VCaP (cell line): ENCODE results near the gene ATF6B.

Experiments
- H3K27ac ChIP-seq: fragments of 450-650 bp; 2 replicates; pipeline ENCODE4 v1.5.1; 2017
- TF ChIP-seq, protein P1 (sequence below): fragments of 450-650 bp; conservative IDR thresholded peaks from 2 replicates; pipeline ENCODE4 v1.5.1; 2017; ENCODE audit warnings: mild to moderate bottlenecking, moderate library complexity

Gene ATF6B

DNA sequence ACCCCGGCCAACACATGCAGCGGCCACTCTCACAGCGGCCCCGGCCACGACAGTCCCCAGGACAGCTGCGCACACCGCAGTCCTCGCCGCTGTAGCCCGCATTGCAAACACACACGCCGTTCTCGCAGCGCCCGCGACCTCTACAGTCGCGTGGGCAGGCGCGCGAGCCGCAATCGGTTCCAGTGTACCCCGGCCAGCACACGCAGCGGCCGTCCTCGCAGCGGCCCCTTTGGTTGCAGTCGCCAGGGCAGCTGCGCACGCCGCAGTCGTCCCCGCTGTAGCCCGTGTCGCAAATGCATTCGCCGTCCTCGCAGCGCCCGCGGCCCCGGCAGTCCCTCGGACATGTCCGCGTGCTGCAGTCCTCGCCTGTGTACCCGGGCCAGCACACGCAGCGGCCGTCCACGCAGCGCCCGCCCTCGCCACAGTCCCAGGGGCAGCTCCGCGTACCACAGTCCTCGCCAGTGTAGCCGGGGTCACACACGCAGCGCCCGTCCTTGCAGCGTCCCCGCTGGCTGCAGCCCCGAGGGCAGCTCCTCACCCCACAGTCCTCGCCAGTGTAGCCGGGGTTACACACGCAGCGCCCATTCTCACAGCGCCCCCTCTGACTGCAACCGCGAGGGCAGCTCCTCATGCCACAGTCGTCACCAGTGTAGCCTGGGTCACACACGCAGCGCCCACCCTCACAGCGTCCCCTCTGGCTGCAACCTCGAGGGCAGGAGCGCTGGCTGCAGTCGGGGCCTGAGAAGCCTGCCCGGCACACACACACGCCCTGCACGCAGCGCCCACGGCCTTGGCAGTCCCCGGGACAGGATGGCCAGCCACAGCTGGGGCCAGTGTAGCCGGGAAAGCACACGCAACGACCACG is 31.4 kb downstream of the ATF6B start:
- TF ChIP-seq, protein P1, sequence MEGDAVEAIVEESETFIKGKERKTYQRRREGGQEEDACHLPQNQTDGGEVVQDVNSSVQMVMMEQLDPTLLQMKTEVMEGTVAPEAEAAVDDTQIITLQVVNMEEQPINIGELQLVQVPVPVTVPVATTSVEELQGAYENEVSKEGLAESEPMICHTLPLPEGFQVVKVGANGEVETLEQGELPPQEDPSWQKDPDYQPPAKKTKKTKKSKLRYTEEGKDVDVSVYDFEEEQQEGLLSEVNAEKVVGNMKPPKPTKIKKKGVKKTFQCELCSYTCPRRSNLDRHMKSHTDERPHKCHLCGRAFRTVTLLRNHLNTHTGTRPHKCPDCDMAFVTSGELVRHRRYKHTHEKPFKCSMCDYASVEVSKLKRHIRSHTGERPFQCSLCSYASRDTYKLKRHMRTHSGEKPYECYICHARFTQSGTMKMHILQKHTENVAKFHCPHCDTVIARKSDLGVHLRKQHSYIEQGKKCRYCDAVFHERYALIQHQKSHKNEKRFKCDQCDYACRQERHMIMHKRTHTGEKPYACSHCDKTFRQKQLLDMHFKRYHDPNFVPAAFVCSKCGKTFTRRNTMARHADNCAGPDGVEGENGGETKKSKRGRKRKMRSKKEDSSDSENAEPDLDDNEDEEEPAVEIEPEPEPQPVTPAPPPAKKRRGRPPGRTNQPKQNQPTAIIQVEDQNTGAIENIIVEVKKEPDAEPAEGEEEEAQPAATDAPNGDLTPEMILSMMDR = peak; percentile 35

DNA sequence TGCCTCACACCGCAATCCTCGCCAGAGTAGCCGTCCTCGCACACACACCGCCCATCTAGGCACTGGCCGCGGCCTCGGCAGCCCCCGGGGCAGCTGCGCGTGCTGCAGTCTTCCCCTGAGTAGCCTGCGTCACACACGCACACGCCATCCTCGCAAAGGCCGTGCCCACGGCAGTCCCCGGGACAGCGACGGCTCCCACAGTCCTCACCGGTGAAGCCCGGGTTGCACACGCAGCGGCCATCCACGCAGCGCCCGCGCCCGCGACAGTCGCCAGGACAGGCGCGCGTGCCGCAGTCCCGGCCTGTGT is 32.0 kb downstream of the ATF6B start:
- H3K27ac ChIP-seq = no peak overlapping the region
- TF ChIP-seq, protein P1 = no peak

More for the DNA sequence above, 31.4 kb downstream of the ATF6B start:
- no peak overlapping the region for H3K27ac ChIP-seq

DNA sequence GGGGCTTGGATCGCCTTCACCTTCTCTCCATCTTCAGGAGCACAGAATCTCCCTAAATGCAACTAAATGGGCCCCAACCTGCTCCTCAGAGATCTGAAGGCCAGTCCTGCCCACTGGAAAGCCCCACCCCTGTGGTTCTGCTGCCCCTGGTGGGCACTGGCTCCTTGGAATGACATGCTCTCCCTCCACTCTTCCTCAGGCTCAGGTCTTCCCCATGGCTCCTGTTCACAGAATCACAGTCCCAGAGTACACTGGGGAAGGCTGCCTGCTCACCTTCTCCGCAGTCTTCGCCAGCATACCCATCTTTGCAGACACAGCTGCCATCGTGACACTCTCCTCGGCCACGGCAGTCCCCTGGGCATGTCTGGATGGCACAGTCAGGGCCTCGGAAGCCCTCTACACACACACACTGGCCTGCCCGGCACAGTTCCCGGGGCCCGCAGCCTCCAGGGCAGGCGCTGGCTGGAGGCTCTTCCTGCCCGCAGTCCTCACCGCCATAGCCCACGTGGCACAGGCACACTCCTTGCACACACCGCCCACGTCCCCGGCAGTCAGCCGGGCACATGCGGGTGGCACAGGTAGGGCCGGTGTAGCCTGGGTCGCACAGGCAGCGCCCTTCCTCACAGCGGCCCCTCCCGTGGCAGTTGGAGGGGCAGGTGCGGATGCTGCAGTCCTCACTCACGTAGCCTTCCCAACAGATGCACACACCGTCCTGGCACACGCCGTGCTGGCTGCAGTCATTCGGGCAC is 32.5 kb downstream of the ATF6B start:
- TF ChIP-seq, protein P1 = 0 out of 2 replicates have a peak, but pooled peaks have one; percentile 9
- H3K27ac ChIP-seq = no peak overlapping the region

DNA sequence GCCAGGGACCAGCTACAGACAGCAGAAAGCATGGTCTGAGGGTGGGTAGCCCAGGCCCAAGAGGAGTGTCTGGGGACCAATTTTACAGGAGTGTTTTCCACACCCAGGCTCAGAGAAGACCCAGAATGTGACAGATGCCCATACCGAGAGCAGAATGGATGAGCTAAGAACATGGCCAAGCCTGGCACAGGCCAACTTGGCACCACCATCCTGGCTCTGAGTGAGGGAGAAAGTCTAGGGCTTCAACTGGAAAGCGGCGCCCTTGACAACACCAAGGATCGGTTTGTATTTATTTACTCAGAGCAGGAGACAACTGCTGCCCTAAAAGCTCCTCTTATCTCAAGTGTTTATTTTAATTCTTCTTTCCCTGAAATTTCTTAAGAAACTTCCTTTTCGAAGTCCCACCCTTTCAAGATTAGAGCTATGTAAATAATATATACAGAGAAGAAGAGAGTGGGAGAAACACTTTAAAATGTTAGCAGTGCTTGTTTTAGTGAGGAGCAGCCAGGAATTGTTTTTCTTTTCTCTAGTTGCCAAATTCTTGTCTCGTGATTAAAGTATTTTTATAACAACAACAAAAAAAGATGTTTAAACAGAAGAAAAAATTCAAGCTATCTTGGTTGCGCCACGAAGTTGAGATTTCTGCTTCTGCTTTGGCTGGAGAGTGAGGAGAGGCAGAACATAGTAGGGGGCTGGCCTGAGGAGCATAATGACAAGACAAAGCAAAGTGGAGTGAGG is 35.1 kb downstream of the ATF6B start:
- TF ChIP-seq, protein P1 = no peak
- H3K27ac ChIP-seq = no peak overlapping the region

DNA sequence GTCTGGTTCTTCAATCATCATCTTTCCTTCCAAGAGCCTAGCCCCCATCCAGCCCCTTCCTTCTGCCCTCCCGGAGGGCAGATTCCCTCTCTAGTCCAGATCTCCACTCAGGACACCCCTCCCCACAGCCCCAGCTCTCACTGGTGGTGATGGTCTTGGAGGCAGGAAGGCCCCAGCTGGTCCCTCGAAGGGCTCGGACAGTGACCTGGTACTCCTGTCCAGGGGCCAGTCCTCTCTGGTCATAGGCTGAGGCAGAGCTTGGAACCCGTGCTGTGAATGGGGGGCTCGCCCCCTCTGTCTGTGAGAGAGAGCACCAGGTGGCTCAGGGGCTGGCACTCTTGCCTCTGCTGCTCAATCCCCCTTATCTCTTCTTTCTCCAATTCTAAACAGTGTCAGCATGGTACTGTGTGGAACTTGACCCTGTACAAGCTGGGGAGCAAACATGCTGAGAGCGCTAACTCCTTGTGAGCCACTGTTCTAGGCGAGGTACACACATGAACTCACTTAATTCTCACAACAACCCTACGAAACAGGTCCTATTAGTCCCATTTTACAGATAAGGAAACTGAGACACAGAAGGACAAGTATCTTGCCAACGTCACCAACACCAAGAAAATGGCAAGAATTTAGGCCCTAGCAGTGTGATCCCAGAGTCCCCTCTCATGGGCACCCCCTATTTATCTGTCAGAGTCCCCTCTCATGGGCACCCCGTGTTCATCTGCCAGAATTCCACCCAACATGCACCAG is 38.8 kb downstream of the ATF6B start:
- TF ChIP-seq, protein P1 = no peak
- no peak overlapping the region for H3K27ac ChIP-seq

DNA sequence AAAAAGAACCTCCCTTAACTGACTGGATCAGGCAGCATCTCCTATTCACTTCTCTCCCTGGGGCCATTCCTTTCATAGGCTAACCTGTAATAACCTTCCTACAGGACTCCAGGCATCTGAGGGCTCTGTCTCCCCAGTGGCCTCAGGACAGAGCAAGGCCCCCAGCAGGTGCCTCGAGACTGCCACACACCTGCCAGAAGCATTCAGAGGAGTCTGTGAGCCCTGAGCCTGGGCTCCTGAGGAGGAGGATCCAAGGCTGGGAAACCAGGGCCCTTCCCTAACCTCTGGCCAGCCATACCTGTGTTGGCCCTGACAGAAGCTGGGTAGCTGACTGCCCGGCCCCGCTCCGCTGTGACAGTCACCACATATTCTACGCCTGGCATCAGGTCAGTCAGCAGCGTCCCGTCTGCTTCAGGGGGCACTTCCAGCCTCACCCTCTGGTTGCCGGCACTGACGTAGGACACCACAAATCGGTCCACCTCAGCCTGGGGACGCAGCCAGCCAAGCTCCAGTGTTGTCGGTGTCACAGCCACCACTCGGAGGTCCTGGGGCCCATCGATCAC is 39.5 kb downstream of the ATF6B start:
- H3K27ac ChIP-seq = no peak overlapping the region
- TF ChIP-seq, protein P1 = no peak
